H9 (cell line): ENCODE results near the gene F2RL3. TPM values are rescaled to one million over a fixed set of nuclear protein-coding genes. Genes with fewer than 3 reads are reported as not detected.

Source experiments
- DNase-seq: peaks from one replicate; pipeline ENCODE4 v3.0.0-alpha.2; 2017
- H2AFZ ChIP-seq: one replicate; pipeline ENCODE4 v1.6.1; 2013; ENCODE audit warnings: mild to moderate bottlenecking, low read length, control low read depth, moderate library complexity
- H2AK5ac ChIP-seq: 2 replicates; pipeline ENCODE4 v1.6.1; 2013; ENCODE audit warnings: low read length, control low read depth, mixed read lengths; ENCODE audit not compliant: insufficient read length
- H2BK120ac ChIP-seq: one replicate; pipeline ENCODE4 v1.6.1; 2013; ENCODE audit warnings: low read depth, mild to moderate bottlenecking, low read length, control low read depth, inconsistent platforms; ENCODE audit not compliant: poor library complexity, severe bottlenecking
- H2BK12ac ChIP-seq: 2 replicates; pipeline ENCODE4 v1.6.1; 2013; ENCODE audit warnings: low read length, control low read depth, mixed read lengths, low read depth; ENCODE audit not compliant: insufficient read length
- H2BK15ac ChIP-seq: 2 replicates; pipeline ENCODE4 v1.6.1; 2013; ENCODE audit warnings: low read depth, low read length, control low read depth
- H2BK20ac ChIP-seq: one replicate; pipeline ENCODE4 v1.6.1; 2013; ENCODE audit warnings: low read depth, mild to moderate bottlenecking, low read length, control low read depth, inconsistent platforms; ENCODE audit not compliant: poor library complexity, severe bottlenecking
- H2BK5ac ChIP-seq: 2 replicates; pipeline ENCODE4 v1.6.1; 2013; ENCODE audit warnings: low read length, control low read depth, mixed read lengths; ENCODE audit not compliant: insufficient read length
- H3K14ac ChIP-seq: 2 replicates; pipeline ENCODE4 v1.6.1; 2013; ENCODE audit warnings: low read length, control low read depth; ENCODE audit not compliant: insufficient read depth
- H3K18ac ChIP-seq: 2 replicates; pipeline ENCODE4 v1.6.1; 2013; ENCODE audit warnings: low read depth, mild to moderate bottlenecking, mixed read lengths, low read length, control low read depth; ENCODE audit not compliant: insufficient read length
- H3K23ac ChIP-seq: 2 replicates; pipeline ENCODE4 v1.6.1; 2013; ENCODE audit warnings: low read length, control low read depth, mixed read lengths, low read depth; ENCODE audit not compliant: insufficient read length
- H3K23me2 ChIP-seq: 2 replicates; pipeline ENCODE4 v1.6.1; 2013; ENCODE audit warnings: low read depth, mild to moderate bottlenecking, mixed read lengths, low read length, control low read depth; ENCODE audit not compliant: insufficient read length, poor library complexity, severe bottlenecking
- H3K27ac ChIP-seq: 2 replicates; pipeline ENCODE4 v1.5.1; 2013; ENCODE audit warnings: low read length, control low read depth, mixed read lengths, low read depth; ENCODE audit not compliant: insufficient read length
- H3K27me3 ChIP-seq: 2 replicates; pipeline ENCODE4 v1.6.1; 2013; ENCODE audit warnings: low read length, control low read depth, inconsistent platforms; ENCODE audit not compliant: insufficient read depth
- H3K4ac ChIP-seq: 2 replicates; pipeline ENCODE4 v1.6.1; 2013; ENCODE audit warnings: low read depth, mild to moderate bottlenecking, control low read depth, inconsistent platforms, low read length, moderate library complexity
- H3K4me1 ChIP-seq: 2 replicates; pipeline ENCODE4 v1.6.1; 2013; ENCODE audit warnings: low read length, control low read depth, inconsistent platforms; ENCODE audit not compliant: insufficient read depth
- H3K4me2 ChIP-seq: 2 replicates; pipeline ENCODE4 v1.6.1; 2013; ENCODE audit warnings: low read length, control low read depth, mixed read lengths; ENCODE audit not compliant: insufficient read length, insufficient read depth
- H3K56ac ChIP-seq: 2 replicates; pipeline ENCODE4 v1.6.1; 2013; ENCODE audit warnings: low read depth, mild to moderate bottlenecking, mixed read lengths, low read length, control low read depth; ENCODE audit not compliant: insufficient read length
- H3K79me1 ChIP-seq: 2 replicates; pipeline ENCODE4 v1.6.1; 2013; ENCODE audit warnings: low read depth, mild to moderate bottlenecking, moderate library complexity, low read length, control low read depth, inconsistent platforms; ENCODE audit not compliant: insufficient read depth, poor library complexity, severe bottlenecking
- H3K79me2 ChIP-seq: 2 replicates; pipeline ENCODE4 v1.6.1; 2013; ENCODE audit warnings: low read length, control low read depth, inconsistent platforms; ENCODE audit not compliant: insufficient read depth
- H3K9ac ChIP-seq: 2 replicates; pipeline ENCODE4 v1.6.1; 2013; ENCODE audit warnings: low read length, control low read depth, mixed read lengths; ENCODE audit not compliant: insufficient read length; ENCODE audit errors: extremely low read depth
- H3K9me3 ChIP-seq: one replicate; pipeline ENCODE4 v1.6.1; 2013; ENCODE audit warnings: low read depth, low read length, inconsistent platforms; ENCODE audit not compliant: control insufficient read depth
- H3T11ph ChIP-seq: one replicate; pipeline ENCODE4 v1.6.1; 2013; ENCODE audit warnings: mild to moderate bottlenecking, low read length, control low read depth, inconsistent platforms
- H4K20me1 ChIP-seq: one replicate; pipeline ENCODE4 v1.6.1; 2013; ENCODE audit not compliant: control insufficient read depth, insufficient read length, insufficient read depth
- H4K5ac ChIP-seq: 2 replicates; pipeline ENCODE4 v1.6.1; 2013; ENCODE audit warnings: low read depth, mild to moderate bottlenecking, mixed read lengths, low read length, control low read depth; ENCODE audit not compliant: insufficient read length
- H4K8ac ChIP-seq: replicated peaks from 2 replicates; pipeline ENCODE4 v1.6.1; 2013; ENCODE audit warnings: low read length, control low read depth, mixed read lengths, low read depth; ENCODE audit not compliant: insufficient read length
- H4K91ac ChIP-seq: 2 replicates; pipeline ENCODE4 v1.6.1; 2013; ENCODE audit warnings: low read depth, mild to moderate bottlenecking, moderate library complexity, mixed read lengths, low read length, control low read depth; ENCODE audit not compliant: insufficient read length
- H3K27ac Mint-ChIP-seq, 3 experiments: 2 replicates in 2 of 3; 3 replicates in 1 of 3; pipeline ENCODE4 v1.8.0; 2020 to 2021; ENCODE audit warnings: mixed read lengths in 3 of 3, mild to moderate bottlenecking in 1 of 3, moderate library complexity in 1 of 3
- H3K27me3 Mint-ChIP-seq: 2 replicates; pipeline ENCODE4 v1.8.0; 2021; ENCODE audit warnings: low read depth, mild to moderate bottlenecking, moderate library complexity, mixed read lengths
- H3K36me3 Mint-ChIP-seq, 3 experiments: 2 replicates in 2 of 3; 3 replicates in 1 of 3; pipeline ENCODE4 v1.8.0; 2020 to 2021; ENCODE audit warnings: low read depth in 3 of 3, mixed read lengths in 3 of 3; ENCODE audit not compliant: insufficient read depth in 1 of 3
- H3K4me1 Mint-ChIP-seq, 2 experiments: 2 replicates each; pipeline ENCODE4 v1.8.0; 2020; ENCODE audit warnings: mixed read lengths in 2 of 2
- H3K4me3 Mint-ChIP-seq, 2 experiments: 2 replicates in 1 of 2; 3 replicates in 1 of 2; pipeline ENCODE4 v1.8.0; 2020 to 2021; ENCODE audit warnings: mild to moderate bottlenecking in 2 of 2, mixed read lengths in 2 of 2, moderate library complexity in 1 of 2
- H3K9me3 Mint-ChIP-seq, 2 experiments: 2 replicates in 1 of 2; 3 replicates in 1 of 2; pipeline ENCODE4 v1.8.0; 2020; ENCODE audit warnings: mild to moderate bottlenecking in 2 of 2, mixed read lengths in 2 of 2, moderate library complexity in 1 of 2
- CTCF ChIP-seq: fragments of 200-600 bp; sonication (generic); conservative IDR thresholded peaks from 3 replicates; pipeline ENCODE4 v1.8.0; 2021; ENCODE audit warnings: antibody characterized with exemption, mild to moderate bottlenecking
- WGBS: extraction: QIAGEN DNeasy Blood & Tissue Kit; methylation state at CpG from one replicate; pipeline ENCODE4 v1.1.7; 2013; ENCODE audit warnings: missing lambda C conversion rate, low lambda C conversion rate, mixed read lengths; ENCODE audit not compliant: insufficient read length; ENCODE audit errors: extremely low coverage; 5-methylcytosine and 5-hydroxymethylcytosine counted together
- total RNA-seq: library from RNA; stranded (reverse); gene quantifications from 2 replicates; pipeline ENCODE4 v1.2.1, GENCODE V29; 2021

Gene F2RL3
- total RNA-seq, 1 experiment from 2014 or later = not detected

GRCh38 chr19:16899566-16900075 is 10.8 kb downstream of the F2RL3 start:
- H3K18ac ChIP-seq = no peak overlapping the region
- Mint-ChIP-seq H3K4me1 (peaks cover 0 to 9% of the 10 kb centered on the region in 2 experiments; a peak in 3 of 4 replicates), H3K9me3 (peaks cover 0 to 3% of the 10 kb centered on the region in 2 experiments; a peak in 2 of 5 replicates), H3K27me3 (peaks cover 30% of the 10 kb centered on the region), H3K4me3 (peak overlapping the region in 1 of 2 experiments; percentile 23; a peak in 1 of 5 replicates), H3K36me3 (no peaks in the 10 kb centered on the region), H3K27ac (no peak overlapping the region)
- H3K23ac ChIP-seq = no peak overlapping the region
- peaks cover 4% of the 10 kb centered on the region; the same call in 1 of the 2 replicates for H3K27me3 ChIP-seq
- H3K27ac ChIP-seq = no peak overlapping the region
- H3K4me2 ChIP-seq = no peak overlapping the region
- H3K4me1 ChIP-seq = no peaks in the 10 kb centered on the region
- peaks cover 3% of the 10 kb centered on the region for H4K20me1 ChIP-seq
- no peak overlapping the region for H2BK5ac ChIP-seq
- WGBS = no CpG with 5 or more reads among the region's 7 CpGs
- H2BK120ac ChIP-seq = no peak overlapping the region
- H3K56ac ChIP-seq = no peak overlapping the region
- no peak overlapping the region for H4K5ac ChIP-seq
- no peaks in the 10 kb centered on the region for H3K9me3 ChIP-seq
- no peak overlapping the region for H2BK20ac ChIP-seq
- TF ChIP-seq CTCF = peak; percentile 77
- no peak overlapping the region for H3T11ph ChIP-seq
- no peak overlapping the region for H4K8ac ChIP-seq
- no peaks in the 10 kb centered on the region for H3K79me2 ChIP-seq
- DNase-seq = peak; percentile 81
- H4K91ac ChIP-seq = no peak overlapping the region
- peaks cover 11% of the 10 kb centered on the region for H3K23me2 ChIP-seq
- no peak overlapping the region for H2BK12ac ChIP-seq
- H3K4ac ChIP-seq = no peak overlapping the region
- H3K14ac ChIP-seq = no peak overlapping the region
- H2AFZ ChIP-seq = no peak overlapping the region
- no peak overlapping the region for H2BK15ac ChIP-seq
- H2AK5ac ChIP-seq = no peak overlapping the region
- H3K9ac ChIP-seq = no peak overlapping the region
- H3K79me1 ChIP-seq = no peaks in the 10 kb centered on the region
